Trophoblast cell (in vitro differentiated cells and primary cell): ENCODE measurements around the gene CLDN24. TPM values are rescaled to one million over a fixed set of nuclear protein-coding genes. Genes with fewer than 3 reads are reported as not detected.

ENCODE experiments used
- DNase-seq, 2 donors: peaks; one replicate each; pipeline ENCODE4 v3.0.0-alpha.2; 2016
- H2AFZ ChIP-seq: 2 replicates; pipeline ENCODE4 v1.6.1; 2013; ENCODE audit warnings: low read length, moderate library complexity, mild to moderate bottlenecking; ENCODE audit not compliant: insufficient read depth, poor library complexity
- H2AK5ac ChIP-seq: 2 replicates; pipeline ENCODE4 v1.6.1; 2013; ENCODE audit warnings: mild to moderate bottlenecking, low read length
- H2BK120ac ChIP-seq: 2 replicates; pipeline ENCODE4 v1.6.1; 2013; ENCODE audit warnings: low read length, mild to moderate bottlenecking, moderate library complexity; ENCODE audit not compliant: insufficient read depth, poor library complexity
- H2BK12ac ChIP-seq: 2 replicates; pipeline ENCODE4 v1.6.1; 2013; ENCODE audit warnings: mild to moderate bottlenecking, low read length, moderate library complexity
- H2BK5ac ChIP-seq: 2 replicates; pipeline ENCODE4 v1.6.1; 2013; ENCODE audit warnings: low read length, low read depth, moderate library complexity, mild to moderate bottlenecking; ENCODE audit not compliant: poor library complexity
- H3K14ac ChIP-seq: 2 replicates; pipeline ENCODE4 v1.6.1; 2013; ENCODE audit warnings: mild to moderate bottlenecking, low read length
- H3K18ac ChIP-seq: 2 replicates; pipeline ENCODE4 v1.6.1; 2013; ENCODE audit warnings: mild to moderate bottlenecking, low read length
- H3K23ac ChIP-seq: 2 replicates; pipeline ENCODE4 v1.6.1; 2013; ENCODE audit warnings: low read length
- H3K27ac ChIP-seq: 2 replicates; pipeline ENCODE4 v1.5.1; 2013; ENCODE audit warnings: low read depth, mild to moderate bottlenecking, inconsistent platforms, low read length, moderate library complexity
- H3K27me3 ChIP-seq: 2 replicates; pipeline ENCODE4 v1.6.1; 2013; ENCODE audit warnings: inconsistent platforms, mild to moderate bottlenecking, low read length, moderate library complexity; ENCODE audit not compliant: insufficient read depth
- H3K36me3 ChIP-seq, 2 experiments: 1 replicate in 1 of 2; 2 replicates in 1 of 2; pipeline ENCODE4 v1.6.1; 2013; ENCODE audit warnings: low read length in 2 of 2, mild to moderate bottlenecking in 2 of 2, moderate library complexity in 1 of 2; ENCODE audit not compliant: insufficient read depth in 2 of 2, control insufficient read depth in 1 of 2
- H3K4ac ChIP-seq: 2 replicates; pipeline ENCODE4 v1.6.1; 2013; ENCODE audit warnings: low read depth, mild to moderate bottlenecking, low read length, moderate library complexity
- H3K4me1 ChIP-seq, 2 experiments: 1 replicate in 1 of 2; 2 replicates in 1 of 2; pipeline ENCODE4 v1.6.1; 2013; ENCODE audit warnings: low read length in 2 of 2, mild to moderate bottlenecking in 2 of 2, moderate library complexity in 1 of 2; ENCODE audit not compliant: insufficient read depth in 2 of 2, control insufficient read depth in 1 of 2
- H3K4me2 ChIP-seq: 2 replicates; pipeline ENCODE4 v1.6.1; 2013; ENCODE audit warnings: inconsistent platforms, mild to moderate bottlenecking, low read length, moderate library complexity
- H3K4me3 ChIP-seq: 2 replicates; pipeline ENCODE4 v1.5.1; 2013; ENCODE audit warnings: mild to moderate bottlenecking, low read depth, low read length, inconsistent platforms
- H3K79me1 ChIP-seq: one replicate; pipeline ENCODE4 v1.6.1; 2013; ENCODE audit warnings: low read length
- H3K79me2 ChIP-seq: 2 replicates; pipeline ENCODE4 v1.6.1; 2013; ENCODE audit warnings: low read length, mild to moderate bottlenecking; ENCODE audit not compliant: control insufficient read depth, insufficient read depth, poor library complexity
- H3K9ac ChIP-seq: 2 replicates; pipeline ENCODE4 v1.6.1; 2013; ENCODE audit warnings: mild to moderate bottlenecking, low read length
- H3K9me3 ChIP-seq: 2 replicates; pipeline ENCODE4 v1.6.1; 2013; ENCODE audit warnings: low read depth, mild to moderate bottlenecking, control low read depth, inconsistent platforms, low read length; ENCODE audit not compliant: insufficient read depth
- H4K12ac ChIP-seq: 2 replicates; pipeline ENCODE4 v1.6.1; 2013; ENCODE audit warnings: low read depth, mild to moderate bottlenecking, low read length, moderate library complexity
- H4K8ac ChIP-seq: 2 replicates; pipeline ENCODE4 v1.6.1; 2013; ENCODE audit warnings: low read depth, mild to moderate bottlenecking, low read length, moderate library complexity
- H4K91ac ChIP-seq: one replicate; pipeline ENCODE4 v1.6.1; 2013; ENCODE audit warnings: low read depth, mild to moderate bottlenecking, low read length, moderate library complexity
- WGBS: extraction: QIAGEN DNeasy Blood & Tissue Kit; methylation state at CpG from one replicate; pipeline ENCODE4 v1.1.7; 2013; ENCODE audit warnings: missing lambda C conversion rate; ENCODE audit not compliant: insufficient read length, insufficient coverage; ENCODE audit errors: extremely low coverage; 5-methylcytosine and 5-hydroxymethylcytosine counted together
- polyA plus RNA-seq: library from polyadenylated mRNA; stranded (reverse); fragments of 200-250 nt; gene quantifications from 2 replicates; pipeline ENCODE4 v1.2.3, GENCODE V29; 2013

Gene CLDN24
- not detected in 2 replicates for polyA plus RNA-seq

GRCh38 chr4:183322326-183322725 lies at the start of gene CLDN24:
TSS of gene CLDN24 (minus strand) at chr4:183322426. CDS start at chr4:183322426, 0 bp downstream.
- Histone ChIP-seq H3K4me2 (no peak within 1 kb of the TSS), H4K91ac (no peak within 1 kb of the TSS), H3K27ac (no peak within 1 kb of the TSS), H2BK12ac (no peak within 1 kb of the TSS), H3K14ac (no peak within 1 kb of the TSS), H3K36me3 (peaks cover 5% of the 10 kb centered on the region in 2 experiments), H4K12ac (no peak within 1 kb of the TSS), H3K23ac (no peak within 1 kb of the TSS), H3K4me3 (no peak within 1 kb of the TSS), H3K4ac (no peak within 1 kb of the TSS), H3K4me1 (no peaks in the 10 kb centered on the region), H3K9me3 (no peaks in the 10 kb centered on the region), H4K8ac (no peak within 1 kb of the TSS), H3K79me1 (no peaks in the 10 kb centered on the region), H2BK120ac (no peak within 1 kb of the TSS), H3K79me2 (no peaks in the 10 kb centered on the region), H3K9ac (no peak within 1 kb of the TSS), H3K18ac (no peak within 1 kb of the TSS), H2AK5ac (no peak within 1 kb of the TSS), H3K27me3 (no peaks in the 10 kb centered on the region), H2BK5ac (no peak within 1 kb of the TSS), H2AFZ (no peak within 1 kb of the TSS)
- no CpG with 5 or more reads among the region's 5 CpGs for WGBS
- no peak for DNase-seq

DNA sequence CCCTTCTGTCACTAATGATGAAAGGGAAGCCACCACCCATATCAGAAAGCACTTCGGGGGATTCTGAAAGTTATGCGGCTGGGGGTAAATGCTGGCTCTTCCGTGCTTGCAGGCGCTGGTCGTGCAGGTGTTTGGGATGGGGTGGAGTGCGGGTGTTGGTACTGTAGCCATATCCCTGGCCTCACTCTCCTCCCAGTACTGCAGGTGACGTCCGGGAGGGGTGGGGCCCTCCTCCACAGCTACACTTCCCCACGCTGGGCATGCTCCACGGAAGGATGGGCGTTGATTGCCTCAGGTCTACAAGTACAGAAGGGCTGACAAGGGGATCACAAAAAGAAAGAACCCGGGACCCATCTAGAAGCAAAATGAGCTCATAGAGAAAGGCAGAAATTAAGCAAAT lies 48.6 kb upstream of the CLDN24 start:
- H3K14ac ChIP-seq = no peak overlapping the region
- no peak overlapping the region for H3K27ac ChIP-seq
- H3K9me3 ChIP-seq = peaks cover 3% of the 10 kb centered on the region
- H3K4me3 ChIP-seq = no peak overlapping the region
- DNase-seq = no peak
- H2BK12ac ChIP-seq = no peak overlapping the region
- H3K4me1 ChIP-seq = peaks cover 0 to 3% of the 10 kb centered on the region in 2 experiments
- H3K36me3 ChIP-seq = peaks cover 0 to 3% of the 10 kb centered on the region in 2 experiments
- H4K12ac ChIP-seq = no peak overlapping the region
- no peaks in the 10 kb centered on the region for H3K79me2 ChIP-seq
- no peak overlapping the region for H2AFZ ChIP-seq
- H3K4ac ChIP-seq = no peak overlapping the region
- H3K23ac ChIP-seq = no peak overlapping the region
- H2BK5ac ChIP-seq = no peak overlapping the region
- H4K8ac ChIP-seq = no peak overlapping the region
- no peaks in the 10 kb centered on the region for H3K79me1 ChIP-seq
- H3K27me3 ChIP-seq = no peaks in the 10 kb centered on the region
- WGBS = no CpG with 5 or more reads among the region's 12 CpGs
- no peak overlapping the region for H3K9ac ChIP-seq
- no peak overlapping the region for H2AK5ac ChIP-seq
- no peak overlapping the region for H2BK120ac ChIP-seq
- no peak overlapping the region for H3K18ac ChIP-seq
- no peak overlapping the region for H3K4me2 ChIP-seq
- no peak overlapping the region for H4K91ac ChIP-seq

- no peak overlapping the region for H2AFZ ChIP-seq
- H3K14ac ChIP-seq = no peak overlapping the region
- no peak overlapping the region for H2AK5ac ChIP-seq
- no peak overlapping the region for H2BK12ac ChIP-seq
- H3K79me2 ChIP-seq = no peaks in the 10 kb centered on the region
- no peak overlapping the region for H3K27ac ChIP-seq
- no peak overlapping the region for H2BK120ac ChIP-seq
- no peaks in the 10 kb centered on the region for H3K27me3 ChIP-seq
- H3K9ac ChIP-seq = no peak overlapping the region
- H4K8ac ChIP-seq = no peak overlapping the region
- no CpG with 5 or more reads among the region's 8 CpGs for WGBS
- DNase-seq = no peak
- no peak overlapping the region for H3K4ac ChIP-seq
- H4K91ac ChIP-seq = no peak overlapping the region
- peaks cover 0 to 3% of the 10 kb centered on the region in 2 experiments for H3K36me3 ChIP-seq
- peaks cover 0 to 3% of the 10 kb centered on the region in 2 experiments for H3K4me1 ChIP-seq
- H3K4me3 ChIP-seq = no peak overlapping the region
- H4K12ac ChIP-seq = no peak overlapping the region
- H3K79me1 ChIP-seq = no peaks in the 10 kb centered on the region
- H3K18ac ChIP-seq = no peak overlapping the region
- H3K23ac ChIP-seq = no peak overlapping the region
- H2BK5ac ChIP-seq = no peak overlapping the region
- peaks cover 3% of the 10 kb centered on the region for H3K9me3 ChIP-seq
- H3K4me2 ChIP-seq = no peak overlapping the region
Measured at GRCh38 chr4:183369073-183369472, 46.8 kb upstream of the CLDN24 start.

DNA sequence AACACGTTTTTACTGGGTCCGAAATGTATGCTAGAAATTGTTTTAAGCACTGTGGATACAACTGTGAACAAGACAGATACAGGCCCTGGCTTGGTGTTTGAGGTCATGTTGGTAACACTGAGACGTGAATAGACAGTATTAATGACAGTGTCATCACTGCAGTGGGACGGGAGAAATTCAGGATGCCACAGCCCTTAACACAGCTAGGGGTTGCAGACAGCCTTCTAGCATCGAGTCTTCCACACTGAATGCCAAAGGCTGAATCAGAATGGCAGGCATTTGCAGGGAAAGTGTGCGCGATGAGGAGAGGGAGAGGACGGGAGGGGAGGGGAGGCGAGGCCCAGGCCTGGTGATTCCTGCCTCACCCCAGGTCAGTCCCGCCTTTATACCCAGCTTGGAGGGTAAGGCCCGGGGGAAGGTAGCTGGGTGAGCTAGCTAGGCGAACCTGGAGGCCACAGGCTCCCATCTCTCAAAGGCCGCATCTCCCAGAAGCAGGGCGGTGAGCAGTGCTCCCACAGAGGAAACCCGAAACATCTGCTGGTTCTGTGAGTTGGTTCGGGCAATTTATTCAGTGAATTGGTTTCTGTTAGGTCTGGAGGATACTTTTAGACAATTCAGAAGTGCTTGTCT lies 44.1 kb upstream of the CLDN24 start:
- Histone ChIP-seq H3K4me3 (no peak overlapping the region), H3K79me2 (no peaks in the 10 kb centered on the region)
- WGBS = no CpG with 5 or more reads among the region's 16 CpGs

More for the DNA sequence above, 44.1 kb upstream of the CLDN24 start:
- H3K27ac ChIP-seq = no peak overlapping the region
- no peak overlapping the region for H4K8ac ChIP-seq
- no peak overlapping the region for H4K91ac ChIP-seq
- no peak overlapping the region for H4K12ac ChIP-seq
- H2BK120ac ChIP-seq = no peak overlapping the region
- no peaks in the 10 kb centered on the region for H3K9me3 ChIP-seq
- H3K4me1 ChIP-seq = peaks cover 0 to 3% of the 10 kb centered on the region in 2 experiments
- no peaks in the 10 kb centered on the region for H3K79me1 ChIP-seq
- H2BK5ac ChIP-seq = no peak overlapping the region
- H3K23ac ChIP-seq = no peak overlapping the region
- no peak for DNase-seq
- no peak overlapping the region for H3K4me2 ChIP-seq
- H3K27me3 ChIP-seq = no peaks in the 10 kb centered on the region
- H3K9ac ChIP-seq = no peak overlapping the region
- no peak overlapping the region for H3K4ac ChIP-seq
- no peak overlapping the region for H2BK12ac ChIP-seq
- no peak overlapping the region for H2AFZ ChIP-seq
- H3K14ac ChIP-seq = no peak overlapping the region
- no peaks in the 10 kb centered on the region for H3K36me3 ChIP-seq
- no peak overlapping the region for H3K18ac ChIP-seq
- no peak overlapping the region for H2AK5ac ChIP-seq
